ENCODE results near the gene CAMK2B.
"Not testable (repeated sequence)": the region's sequence is repeated elsewhere in the genome, so short reads cannot be mapped to it uniquely, and the experiment has no call there.

- TF ChIP-seq, protein P1, sequence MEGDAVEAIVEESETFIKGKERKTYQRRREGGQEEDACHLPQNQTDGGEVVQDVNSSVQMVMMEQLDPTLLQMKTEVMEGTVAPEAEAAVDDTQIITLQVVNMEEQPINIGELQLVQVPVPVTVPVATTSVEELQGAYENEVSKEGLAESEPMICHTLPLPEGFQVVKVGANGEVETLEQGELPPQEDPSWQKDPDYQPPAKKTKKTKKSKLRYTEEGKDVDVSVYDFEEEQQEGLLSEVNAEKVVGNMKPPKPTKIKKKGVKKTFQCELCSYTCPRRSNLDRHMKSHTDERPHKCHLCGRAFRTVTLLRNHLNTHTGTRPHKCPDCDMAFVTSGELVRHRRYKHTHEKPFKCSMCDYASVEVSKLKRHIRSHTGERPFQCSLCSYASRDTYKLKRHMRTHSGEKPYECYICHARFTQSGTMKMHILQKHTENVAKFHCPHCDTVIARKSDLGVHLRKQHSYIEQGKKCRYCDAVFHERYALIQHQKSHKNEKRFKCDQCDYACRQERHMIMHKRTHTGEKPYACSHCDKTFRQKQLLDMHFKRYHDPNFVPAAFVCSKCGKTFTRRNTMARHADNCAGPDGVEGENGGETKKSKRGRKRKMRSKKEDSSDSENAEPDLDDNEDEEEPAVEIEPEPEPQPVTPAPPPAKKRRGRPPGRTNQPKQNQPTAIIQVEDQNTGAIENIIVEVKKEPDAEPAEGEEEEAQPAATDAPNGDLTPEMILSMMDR (conservative IDR thresholded peaks at IDR 0.05): not testable (repeated sequence)
- TF ChIP-seq ZFX (IDR thresholded peaks at IDR 0.05): not testable (repeated sequence)
These were observed 153.5 kb downstream of the CAMK2B start for GRCh38 chr7:44171901-44172300.
